HG03064 (cell line): Measurements from ENCODE around the gene NRDE2.

Experiments
- ATAC-seq: cut with Tn5 transposase; IDR thresholded peaks from one replicate; pipeline ENCODE4 v1.9.1; 2021; ENCODE audit warnings: low read depth; ENCODE audit not compliant: unreplicated experiment

Gene NRDE2

GRCh38 chr14:90299408-90299807, 32.3 kb downstream of the NRDE2 start:
- no peak for ATAC-seq

- no peak for ATAC-seq
These were observed 33.7 kb downstream of the NRDE2 start for GRCh38 chr14:90297876-90298629.

- ATAC-seq: no peak
These were observed 35.1 kb downstream of the NRDE2 start for GRCh38 chr14:90296641-90297040.

- no peak for ATAC-seq
These were observed 35.7 kb downstream of the NRDE2 start for GRCh38 chr14:90295870-90296516.

GRCh38 chr14:90294872-90295271, 36.9 kb downstream of the NRDE2 start:
- no peak for ATAC-seq

GRCh38 chr14:90293766-90294730, 37.7 kb downstream of the NRDE2 start:
- ATAC-seq: no peak

- no peak for ATAC-seq
These were observed 40.0 kb downstream of the NRDE2 start for GRCh38 chr14:90291699-90292098.

GRCh38 chr14:90290337-90291011, 41.3 kb downstream of the NRDE2 start:
- ATAC-seq: no peak

- peak; percentile 98 for ATAC-seq
These were observed 42.9 kb downstream of the NRDE2 start for GRCh38 chr14:90288651-90289355.

GRCh38 chr14:90287791-90288190, 44.0 kb downstream of the NRDE2 start:
- ATAC-seq: no peak

- no peak for ATAC-seq
These were observed 50.0 kb downstream of the NRDE2 start for GRCh38 chr14:90281756-90282155.

- ATAC-seq: no peak
These were observed 50.5 kb downstream of the NRDE2 start for GRCh38 chr14:90281261-90281660.

GRCh38 chr14:90280096-90280495, 51.6 kb downstream of the NRDE2 start:
- ATAC-seq: no peak

GRCh38 chr14:90278199-90279175, 53.3 kb downstream of the NRDE2 start:
- no peak for ATAC-seq

GRCh38 chr14:90277581-90278198, 54.1 kb downstream of the NRDE2 start:
- ATAC-seq: no peak

GRCh38 chr14:90276646-90277367, 54.9 kb downstream of the NRDE2 start:
- ATAC-seq: no peak

- ATAC-seq: no peak
These were observed 55.9 kb downstream of the NRDE2 start for GRCh38 chr14:90275820-90276219.

- ATAC-seq: no peak
These were observed 56.3 kb downstream of the NRDE2 start for GRCh38 chr14:90275458-90275814.
